H1 (cell line): ENCODE data around the gene PLGRKT. TPM values are rescaled to one million over a fixed set of nuclear protein-coding genes. Genes with fewer than 3 reads are reported as not detected.

ENCODE experiments used
- BCL11A ChIP-seq, 2 experiments: IDR thresholded peaks; one replicate each; pipeline ENCODE4 v1.6.1; 2011; ENCODE audit warnings: low read depth in 2 of 2, low read length in 2 of 2, mild to moderate bottlenecking in 2 of 2
- RBBP5 ChIP-seq: IDR thresholded peaks from 2 replicates; pipeline ENCODE4 v1.7.1; 2012; ENCODE audit warnings: low read depth, mild to moderate bottlenecking, inconsistent platforms, low read length, moderate library complexity, borderline replicate concordance
- RNF2 ChIP-seq: fragments of 200-900, 300-1000 bp; sonication (generic); IDR thresholded peaks from 2 replicates; pipeline ENCODE4 v1.7.1; 2016; ENCODE audit warnings: borderline replicate concordance, low read depth, mild to moderate bottlenecking, antibody characterized with exemption, low read length; ENCODE audit not compliant: poor library complexity, severe bottlenecking; ENCODE audit errors: missing control alignments
- polyA plus RNA-seq, 7 experiments: library from polyadenylated mRNA; depleted of rRNA in 3 of 7; stranded (reverse) in 5 of 7; unstranded in 2 of 7; fragments of >200 nt in 5 of 7; fragments of 200-250 nt in 2 of 7; gene quantifications; 1 replicate in 5 of 7; 2 replicates in 1 of 7; 4 replicates in 1 of 7; pipeline versions ENCODE4 v1.2.1 to v1.2.3, GENCODE V29; 2011 to 2013; ENCODE audit warnings: missing spikeins in 2 of 7, mixed read lengths in 2 of 7
- total RNA-seq: library from RNA; stranded (reverse); fragmentation: NEBNext Ultra II Directional; extraction: Animal tissue kit (Norgen Biotek cat#: 25700); gene quantifications from 2 replicates; pipeline ENCODE4 v1.2.1, GENCODE V29; 2021

Gene PLGRKT
- total and polyA plus RNA-seq, 2 of the 8 experiments (the other 6 are each of a cell fraction or from before 2014, with no cell fraction given), result 5.4 to 15.7 TPM

GRCh38 chr9:5375790-5376477, 61.8 kb downstream of the PLGRKT start (continued):
- no peak for TF ChIP-seq RBBP5
- TF ChIP-seq RNF2, result no peak
- TF ChIP-seq BCL11A (IDR thresholded peaks at IDR 0.05; ENCODE audit: low read depth in 2 of 2, low read length in 2 of 2), result no peak
